ENCODE results near the gene ATPAF1.

Gene ATPAF1

DNA sequence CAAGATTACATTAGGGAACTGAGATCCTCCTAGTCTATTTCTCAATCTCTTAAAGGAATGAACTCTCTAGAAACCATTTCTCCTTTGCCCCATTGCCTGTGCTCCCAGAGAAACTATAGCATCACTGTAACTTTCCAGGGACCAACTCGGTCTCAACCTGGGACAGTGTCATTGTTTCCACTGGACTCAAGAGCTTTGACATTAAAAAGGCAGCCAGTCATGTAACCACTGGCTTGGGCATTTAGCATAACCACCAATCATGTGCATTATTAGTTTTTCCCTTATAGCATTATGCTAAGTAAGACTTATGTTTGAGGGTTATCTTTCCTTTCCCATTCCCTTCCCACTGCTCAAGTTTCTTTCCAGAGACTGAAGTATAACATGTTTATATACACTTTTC, 21.7 kb upstream of the ATPAF1 start:
- Histone ChIP-seq H3K9ac (ENCODE audit: low read depth, low read length, poor library complexity) (no peak overlapping the region), H2AFZ (ENCODE audit: low read length) (no peak overlapping the region), H4K8ac (ENCODE audit: low read depth, low read length) (no peak overlapping the region), H3K79me1 (ENCODE audit: low read depth, low read length) (no peaks in the 10 kb centered on the region), H2BK5ac (ENCODE audit: low read length) (no peak overlapping the region), H2BK15ac (ENCODE audit: low read length) (no peak overlapping the region), H3K14ac (ENCODE audit: low read length) (no peak overlapping the region), H2AK5ac (ENCODE audit: low read depth, low read length) (no peak overlapping the region), H3K36me3 (replicated peaks in 1 of 2; ENCODE audit: control insufficient read depth in 2 of 2, insufficient read depth in 2 of 2, low read length in 2 of 2) (peaks cover 19 to 88% of the 10 kb centered on the region in 2 donors), H3K9me3 (replicated peaks in 1 of 2; ENCODE audit: control insufficient read depth in 2 of 2, insufficient read depth in 1 of 2, low read depth in 1 of 2, low read length in 2 of 2) (no peaks in the 10 kb centered on the region), H3K4ac (ENCODE audit: low read length) (no peak overlapping the region), H3K27me3 (ENCODE audit: control insufficient read depth in 3 of 3, insufficient read depth in 3 of 3, low read depth in 1 of 3, low read length in 3 of 3) (no peaks in the 10 kb centered on the region), H2BK120ac (ENCODE audit: low read depth, low read length) (no peak overlapping the region), H3K18ac (ENCODE audit: low read length) (no peak overlapping the region), H3K4me3 (ENCODE audit: low read length in 2 of 2) (no peak overlapping the region), H3K4me2 (ENCODE audit: insufficient read depth, low read length, poor library complexity, severe bottlenecking) (no peak overlapping the region), H3K4me1 (ENCODE audit: control insufficient read depth in 2 of 2, insufficient read depth in 1 of 2, low read depth in 1 of 2, low read length in 2 of 2) (no peaks in the 10 kb centered on the region), H2BK12ac (ENCODE audit: low read length) (no peak overlapping the region), H3K27ac (replicated peaks; ENCODE audit: low read length) (no peak overlapping the region), H3K23ac (ENCODE audit: low read depth, low read length, poor library complexity) (no peak overlapping the region), H4K91ac (ENCODE audit: low read depth, low read length, poor library complexity) (no peak overlapping the region)
- WGBS, 2 donors (ENCODE audit: extremely low coverage in 2 of 2, insufficient read length in 2 of 2, insufficient replicate concordance in 1 of 2): no CpG with 5 or more reads among the region's 1 CpG
- no peak for DNase-seq (ENCODE audit: low spot score)

DNA sequence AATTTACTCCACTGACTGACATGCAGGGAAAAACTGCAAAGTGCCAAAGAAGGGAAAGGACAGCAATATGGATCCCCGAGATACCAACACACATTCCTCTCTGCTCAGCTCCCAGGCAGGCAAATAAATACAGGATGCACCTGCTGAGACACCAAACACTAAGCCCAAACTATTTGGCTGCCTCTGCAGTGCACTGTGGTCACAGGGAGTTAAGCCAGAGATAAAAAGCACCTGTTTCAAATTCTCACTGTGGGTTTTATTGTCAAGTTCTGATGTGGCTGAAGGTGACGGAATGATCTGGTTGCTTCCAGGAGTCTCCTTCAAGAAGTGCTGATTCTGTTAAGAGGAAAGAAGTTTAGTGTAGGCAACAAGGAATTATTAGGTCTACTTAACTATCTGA, 21.2 kb upstream of the ATPAF1 start:
- Histone ChIP-seq H3K4me1 (ENCODE audit: control insufficient read depth in 2 of 2, insufficient read depth in 1 of 2, low read depth in 1 of 2, low read length in 2 of 2) (no peaks in the 10 kb centered on the region), H4K8ac (ENCODE audit: low read depth, low read length) (no peak overlapping the region), H2BK12ac (ENCODE audit: low read length) (no peak overlapping the region), H3K79me1 (ENCODE audit: low read depth, low read length) (no peaks in the 10 kb centered on the region), H2AFZ (ENCODE audit: low read length) (no peak overlapping the region), H3K27ac (replicated peaks; ENCODE audit: low read length) (no peak overlapping the region), H2BK120ac (ENCODE audit: low read depth, low read length) (no peak overlapping the region), H4K91ac (ENCODE audit: low read depth, low read length, poor library complexity) (no peak overlapping the region), H3K9me3 (replicated peaks in 1 of 2; ENCODE audit: control insufficient read depth in 2 of 2, insufficient read depth in 1 of 2, low read depth in 1 of 2, low read length in 2 of 2) (no peaks in the 10 kb centered on the region), H3K9ac (ENCODE audit: low read depth, low read length, poor library complexity) (no peak overlapping the region), H2BK5ac (ENCODE audit: low read length) (no peak overlapping the region), H3K4me3 (ENCODE audit: low read length in 2 of 2) (no peak overlapping the region), H3K14ac (ENCODE audit: low read length) (no peak overlapping the region), H3K18ac (ENCODE audit: low read length) (no peak overlapping the region), H3K27me3 (ENCODE audit: control insufficient read depth in 3 of 3, insufficient read depth in 3 of 3, low read depth in 1 of 3, low read length in 3 of 3) (no peaks in the 10 kb centered on the region), H3K4me2 (ENCODE audit: insufficient read depth, low read length, poor library complexity, severe bottlenecking) (no peak overlapping the region), H3K36me3 (replicated peaks in 1 of 2; ENCODE audit: control insufficient read depth in 2 of 2, insufficient read depth in 2 of 2, low read length in 2 of 2) (peaks cover 22 to 93% of the 10 kb centered on the region in 2 donors), H3K23ac (ENCODE audit: low read depth, low read length, poor library complexity) (no peak overlapping the region), H2BK15ac (ENCODE audit: low read length) (no peak overlapping the region), H2AK5ac (ENCODE audit: low read depth, low read length) (no peak overlapping the region), H3K4ac (ENCODE audit: low read length) (no peak overlapping the region)
- no CpG with 5 or more reads among the region's 2 CpGs for WGBS, 2 donors (ENCODE audit: extremely low coverage in 2 of 2, insufficient read length in 2 of 2, insufficient replicate concordance in 1 of 2)
- DNase-seq (ENCODE audit: low spot score): no peak

DNA sequence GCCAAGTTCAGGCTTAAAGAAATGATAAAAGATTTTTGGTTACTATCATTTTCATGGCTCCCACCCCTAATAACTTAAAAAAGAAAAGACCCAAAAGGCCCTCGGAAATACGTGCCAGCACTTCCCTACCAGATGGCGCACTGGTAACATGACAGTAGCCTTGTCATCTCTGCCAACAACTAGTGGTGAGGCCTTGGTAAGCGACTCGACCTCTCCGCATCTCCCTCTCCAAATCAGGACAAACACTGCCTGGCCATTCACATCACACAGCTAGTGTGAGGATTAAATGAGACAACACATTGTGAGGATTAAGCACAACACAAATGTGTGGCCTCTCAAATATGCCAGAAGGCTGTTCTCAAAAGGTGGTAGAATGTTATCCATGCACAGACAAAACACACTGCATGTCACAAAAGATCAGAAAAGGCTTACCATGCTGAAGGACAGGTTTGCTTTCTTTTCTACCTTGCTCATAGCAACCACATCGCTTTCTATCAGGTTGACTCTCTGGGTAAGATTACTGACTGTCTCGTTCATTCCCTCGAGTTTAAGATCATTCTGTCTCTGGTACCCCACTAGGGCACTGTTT, 19.9 kb upstream of the ATPAF1 start:
- Histone ChIP-seq H2BK5ac (ENCODE audit: low read length) (no peak overlapping the region), H4K91ac (ENCODE audit: low read depth, low read length, poor library complexity) (no peak overlapping the region), H2BK120ac (ENCODE audit: low read depth, low read length) (no peak overlapping the region), H2AFZ (ENCODE audit: low read length) (no peak overlapping the region), H2AK5ac (ENCODE audit: low read depth, low read length) (no peak overlapping the region), H3K79me1 (ENCODE audit: low read depth, low read length) (no peaks in the 10 kb centered on the region), H4K8ac (ENCODE audit: low read depth, low read length) (no peak overlapping the region), H3K4me3 (ENCODE audit: low read length in 2 of 2) (no peak overlapping the region), H3K27ac (replicated peaks; ENCODE audit: low read length) (no peak overlapping the region), H3K4me2 (ENCODE audit: insufficient read depth, low read length, poor library complexity, severe bottlenecking) (no peak overlapping the region), H3K27me3 (ENCODE audit: control insufficient read depth in 3 of 3, insufficient read depth in 3 of 3, low read depth in 1 of 3, low read length in 3 of 3) (no peaks in the 10 kb centered on the region), H3K9ac (ENCODE audit: low read depth, low read length, poor library complexity) (no peak overlapping the region), H2BK12ac (ENCODE audit: low read length) (no peak overlapping the region), H3K9me3 (replicated peaks in 1 of 2; ENCODE audit: control insufficient read depth in 2 of 2, insufficient read depth in 1 of 2, low read depth in 1 of 2, low read length in 2 of 2) (no peaks in the 10 kb centered on the region), H3K14ac (ENCODE audit: low read length) (no peak overlapping the region), H2BK15ac (ENCODE audit: low read length) (no peak overlapping the region), H3K4me1 (ENCODE audit: control insufficient read depth in 2 of 2, insufficient read depth in 1 of 2, low read depth in 1 of 2, low read length in 2 of 2) (no peaks in the 10 kb centered on the region), H3K18ac (ENCODE audit: low read length) (no peak overlapping the region), H3K36me3 (replicated peaks in 1 of 2; ENCODE audit: control insufficient read depth in 2 of 2, insufficient read depth in 2 of 2, low read length in 2 of 2) (peaks cover 27 to 100% of the 10 kb centered on the region in 2 donors), H3K23ac (ENCODE audit: low read depth, low read length, poor library complexity) (no peak overlapping the region), H3K4ac (ENCODE audit: low read length) (no peak overlapping the region)
- no peak for DNase-seq (ENCODE audit: low spot score)
- WGBS, 2 donors (ENCODE audit: extremely low coverage in 2 of 2, insufficient read length in 2 of 2, insufficient replicate concordance in 1 of 2): no CpG with 5 or more reads among the region's 9 CpGs

DNA sequence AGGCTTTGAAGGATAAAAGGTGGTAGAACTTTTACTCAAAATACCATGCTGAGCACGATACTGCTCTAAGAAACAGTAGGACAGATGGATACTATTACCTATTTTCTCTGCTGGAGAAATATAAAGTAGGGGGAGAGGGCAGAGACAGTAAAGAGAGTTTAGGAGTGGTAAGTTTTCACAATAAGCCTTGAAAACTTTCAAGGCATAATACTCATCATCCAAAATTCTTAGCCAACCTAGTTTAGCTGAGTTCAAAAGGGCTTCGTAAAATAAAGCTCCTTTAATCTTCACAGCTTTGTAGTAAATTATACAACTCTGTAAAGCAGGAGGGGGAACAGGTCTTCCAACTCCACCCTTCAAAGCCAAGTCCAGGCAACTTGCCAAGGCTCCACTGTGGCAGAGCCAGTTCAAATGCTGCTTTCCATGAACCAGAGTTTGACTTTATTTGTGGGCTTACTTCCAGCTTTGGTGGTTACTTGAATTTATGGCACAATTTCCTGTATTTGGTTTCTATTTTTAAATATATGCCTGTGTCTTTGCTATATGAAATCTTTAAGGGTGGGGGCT, 19.0 kb upstream of the ATPAF1 start:
- Histone ChIP-seq H2AK5ac (ENCODE audit: low read depth, low read length) (no peak overlapping the region), H3K18ac (ENCODE audit: low read length) (no peak overlapping the region)
- no peak for DNase-seq (ENCODE audit: low spot score)

More for the DNA sequence above, 19.0 kb upstream of the ATPAF1 start:
- Histone ChIP-seq H2BK5ac (ENCODE audit: low read length) (no peak overlapping the region), H2BK15ac (ENCODE audit: low read length) (no peak overlapping the region), H3K4ac (ENCODE audit: low read length) (no peak overlapping the region), H4K91ac (ENCODE audit: low read depth, low read length, poor library complexity) (no peak overlapping the region), H3K4me3 (ENCODE audit: low read length in 2 of 2) (no peak overlapping the region), H4K8ac (ENCODE audit: low read depth, low read length) (no peak overlapping the region), H2BK120ac (ENCODE audit: low read depth, low read length) (no peak overlapping the region), H3K27me3 (ENCODE audit: control insufficient read depth in 3 of 3, insufficient read depth in 3 of 3, low read depth in 1 of 3, low read length in 3 of 3) (no peaks in the 10 kb centered on the region), H3K36me3 (replicated peaks in 1 of 2; ENCODE audit: control insufficient read depth in 2 of 2, insufficient read depth in 2 of 2, low read length in 2 of 2) (peaks cover 31 to 100% of the 10 kb centered on the region in 2 donors), H3K4me1 (ENCODE audit: control insufficient read depth in 2 of 2, insufficient read depth in 1 of 2, low read depth in 1 of 2, low read length in 2 of 2) (peaks cover 0 to under 1% of the 10 kb centered on the region in 2 donors), H3K14ac (ENCODE audit: low read length) (no peak overlapping the region), H3K27ac (replicated peaks; ENCODE audit: low read length) (no peak overlapping the region), H2BK12ac (ENCODE audit: low read length) (no peak overlapping the region), H2AFZ (ENCODE audit: low read length) (no peak overlapping the region), H3K9ac (ENCODE audit: low read depth, low read length, poor library complexity) (no peak overlapping the region), H3K4me2 (ENCODE audit: insufficient read depth, low read length, poor library complexity, severe bottlenecking) (no peak overlapping the region), H3K9me3 (replicated peaks in 1 of 2; ENCODE audit: control insufficient read depth in 2 of 2, insufficient read depth in 1 of 2, low read depth in 1 of 2, low read length in 2 of 2) (no peaks in the 10 kb centered on the region), H3K23ac (ENCODE audit: low read depth, low read length, poor library complexity) (no peak overlapping the region), H3K79me1 (ENCODE audit: low read depth, low read length) (no peaks in the 10 kb centered on the region)
- WGBS, 2 donors (ENCODE audit: extremely low coverage in 2 of 2, insufficient read length in 2 of 2, insufficient replicate concordance in 1 of 2): no CpG with 5 or more reads among the region's 2 CpGs

Data from neuronal stem cell (in vitro differentiated cells).